IPS-15b (cell line): ENCODE results near the gene NAA60.

Source experiments
- H3K27me3 ChIP-seq: one replicate; pipeline ENCODE4 v1.6.1; 2013; ENCODE audit warnings: low read length; ENCODE audit not compliant: control insufficient read depth, insufficient read depth
- H3K36me3 ChIP-seq: one replicate; pipeline ENCODE4 v1.6.1; 2013; ENCODE audit warnings: low read length; ENCODE audit not compliant: control insufficient read depth, insufficient read depth
- H3K4me1 ChIP-seq: one replicate; pipeline ENCODE4 v1.6.1; 2013; ENCODE audit warnings: mild to moderate bottlenecking, low read length; ENCODE audit not compliant: control insufficient read depth, insufficient read depth
- H3K4me3 ChIP-seq: one replicate; pipeline ENCODE4 v1.5.1; 2013; ENCODE audit warnings: low read depth, low read length
- H3K9ac ChIP-seq: one replicate; pipeline ENCODE4 v1.6.1; 2013; ENCODE audit warnings: low read depth, mild to moderate bottlenecking, low read length
- H3K9me3 ChIP-seq: one replicate; pipeline ENCODE4 v1.6.1; 2013; ENCODE audit warnings: mild to moderate bottlenecking, low read length; ENCODE audit not compliant: control insufficient read depth, insufficient read depth

NAA60 gene

DNA sequence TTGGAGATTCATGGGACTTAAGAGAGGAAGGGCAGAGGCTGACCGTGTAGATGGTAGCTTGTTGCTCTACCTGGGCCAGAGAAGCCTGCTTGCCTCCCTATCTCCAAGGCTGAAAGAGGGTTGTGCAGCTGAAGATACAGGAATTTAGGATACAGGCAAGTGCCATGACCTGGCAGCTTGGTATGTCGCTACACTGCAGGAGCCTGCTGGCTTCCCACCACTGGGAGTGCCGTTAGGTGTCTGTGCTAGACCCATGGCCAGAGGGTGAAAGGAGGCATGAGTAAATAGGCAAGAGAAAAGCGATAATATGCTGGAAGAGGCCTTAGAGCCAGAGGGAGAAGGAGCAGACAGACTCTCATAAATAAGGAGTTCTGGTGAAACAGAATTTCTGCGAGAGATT is 10.6 kb downstream of the NAA60 start:
- Histone ChIP-seq H3K36me3 (no peaks in the 10 kb centered on the region), H3K4me1 (peaks cover 4% of the 10 kb centered on the region), H3K27me3 (no peaks in the 10 kb centered on the region), H3K4me3 (no peak overlapping the region), H3K9ac (no peak overlapping the region), H3K9me3 (no peaks in the 10 kb centered on the region)

GRCh38 chr16:3454631-3455147 is 11.2 kb downstream of the NAA60 start:
- Histone ChIP-seq H3K9ac (no peak overlapping the region), H3K4me1 (peaks cover 9% of the 10 kb centered on the region), H3K36me3 (no peaks in the 10 kb centered on the region), H3K9me3 (no peaks in the 10 kb centered on the region), H3K27me3 (no peaks in the 10 kb centered on the region), H3K4me3 (no peak overlapping the region)

DNA sequence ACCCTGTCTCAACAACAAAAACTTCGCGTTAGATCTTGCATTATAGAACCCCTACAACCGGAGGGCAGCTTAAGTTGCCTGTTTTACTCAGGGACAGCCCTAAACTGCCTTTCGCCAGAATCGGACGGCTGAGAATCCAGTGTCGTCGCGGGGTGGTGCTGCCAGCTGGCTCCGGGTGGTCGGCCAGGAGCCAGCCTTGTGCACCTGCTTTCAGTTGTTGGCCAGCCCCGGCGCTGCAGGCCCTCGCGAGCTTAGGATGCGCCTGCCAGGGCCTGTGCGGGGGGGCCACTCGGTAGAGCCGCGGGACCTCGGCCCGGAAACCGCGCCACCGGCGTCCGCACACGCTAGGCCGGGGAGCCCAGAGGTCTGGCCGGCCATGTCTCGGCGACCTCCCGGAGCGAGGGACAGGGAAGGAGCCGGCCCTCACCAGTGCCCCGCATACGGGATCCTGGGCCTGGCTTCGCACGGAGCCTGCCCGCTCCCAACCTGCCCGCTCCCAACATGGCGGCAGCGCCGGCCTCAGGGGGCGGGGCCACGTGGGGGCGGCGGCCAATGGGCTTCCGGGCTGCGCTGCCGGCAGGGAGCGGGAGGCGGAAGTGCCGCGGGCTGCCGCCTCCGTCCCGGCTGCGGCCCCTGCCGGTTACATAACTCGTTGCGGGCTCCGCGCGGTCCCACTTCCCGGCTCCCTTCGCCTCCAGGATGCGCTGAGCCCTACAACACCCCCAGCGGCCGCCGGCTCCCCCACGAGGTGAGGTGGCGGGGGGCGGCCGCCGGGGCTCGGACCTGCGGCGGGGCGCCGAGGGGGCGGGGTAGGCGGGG is 14.2 kb downstream of the NAA60 start:
- Histone ChIP-seq H3K4me1 (peaks cover 9% of the 10 kb centered on the region), H3K9me3 (no peaks in the 10 kb centered on the region), H3K4me3 (peak overlapping the region; percentile 76), H3K36me3 (no peaks in the 10 kb centered on the region), H3K9ac (peak overlapping the region; percentile 83), H3K27me3 (no peaks in the 10 kb centered on the region)

DNA sequence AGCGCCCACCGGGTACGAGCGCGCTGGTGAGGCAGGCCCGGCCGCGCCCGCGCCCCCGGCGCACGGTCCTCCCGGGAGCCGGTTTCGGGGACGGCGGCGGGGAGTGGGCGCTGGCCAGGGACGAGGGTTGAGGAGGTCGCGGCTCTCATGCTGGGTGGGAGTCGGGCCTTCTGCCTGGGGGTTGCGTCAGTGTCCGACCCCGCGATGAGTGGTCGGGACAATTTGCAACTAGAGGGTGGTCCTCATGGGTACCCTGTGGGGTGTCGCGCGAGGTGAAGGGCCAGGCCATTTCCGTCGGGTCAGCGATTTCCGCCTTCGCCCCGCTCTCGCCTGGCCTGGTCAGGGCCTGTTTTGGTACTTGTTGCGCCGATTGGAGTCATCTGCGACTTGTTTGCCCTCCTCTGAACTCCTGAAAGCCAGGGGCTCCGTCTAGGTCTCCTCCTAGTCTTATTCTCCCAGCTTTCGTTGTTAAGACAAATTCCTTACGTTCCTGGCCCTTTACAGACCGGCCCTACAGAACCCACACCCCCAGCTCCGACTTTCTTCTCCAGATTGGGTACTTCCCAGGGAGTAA is 14.9 kb downstream of the NAA60 start:
- H3K4me3 ChIP-seq, result peak overlapping the region; percentile 83
- no peaks in the 10 kb centered on the region for H3K9me3 ChIP-seq
- no peaks in the 10 kb centered on the region for H3K36me3 ChIP-seq
- H3K4me1 ChIP-seq, result peaks cover 9% of the 10 kb centered on the region
- peak overlapping the region; percentile 77 for H3K9ac ChIP-seq
- no peaks in the 10 kb centered on the region for H3K27me3 ChIP-seq

DNA sequence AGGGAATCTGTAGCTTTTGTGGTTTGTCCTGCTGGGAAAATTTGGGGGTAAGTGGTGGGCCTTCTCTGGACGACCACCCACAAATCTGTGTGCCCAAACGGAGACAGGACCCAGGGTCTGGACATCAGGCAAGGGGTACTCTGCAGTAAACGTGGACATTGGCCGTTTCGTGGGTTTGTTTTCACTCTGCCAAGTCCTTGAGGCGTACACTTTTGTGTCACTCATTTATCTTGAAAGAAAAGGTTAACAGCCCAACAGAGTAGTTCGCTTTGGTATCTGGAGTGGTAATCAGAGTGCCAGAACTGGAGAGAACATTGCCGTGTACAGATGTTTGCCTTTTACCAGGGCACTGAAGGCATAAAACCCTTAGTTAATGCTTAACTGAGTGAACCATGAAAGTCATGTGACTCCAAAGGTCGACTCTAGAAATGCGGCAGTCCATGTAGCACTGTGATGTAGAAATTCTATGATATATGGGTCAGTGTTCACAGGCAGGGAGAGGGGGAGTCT is 15.4 kb downstream of the NAA60 start:
- H3K4me3 ChIP-seq, result peak overlapping the region; percentile 83
- no peaks in the 10 kb centered on the region for H3K36me3 ChIP-seq
- H3K9me3 ChIP-seq, result no peaks in the 10 kb centered on the region
- H3K27me3 ChIP-seq, result no peaks in the 10 kb centered on the region
- peak overlapping the region; percentile 77 for H3K9ac ChIP-seq
- peaks cover 9% of the 10 kb centered on the region for H3K4me1 ChIP-seq

DNA sequence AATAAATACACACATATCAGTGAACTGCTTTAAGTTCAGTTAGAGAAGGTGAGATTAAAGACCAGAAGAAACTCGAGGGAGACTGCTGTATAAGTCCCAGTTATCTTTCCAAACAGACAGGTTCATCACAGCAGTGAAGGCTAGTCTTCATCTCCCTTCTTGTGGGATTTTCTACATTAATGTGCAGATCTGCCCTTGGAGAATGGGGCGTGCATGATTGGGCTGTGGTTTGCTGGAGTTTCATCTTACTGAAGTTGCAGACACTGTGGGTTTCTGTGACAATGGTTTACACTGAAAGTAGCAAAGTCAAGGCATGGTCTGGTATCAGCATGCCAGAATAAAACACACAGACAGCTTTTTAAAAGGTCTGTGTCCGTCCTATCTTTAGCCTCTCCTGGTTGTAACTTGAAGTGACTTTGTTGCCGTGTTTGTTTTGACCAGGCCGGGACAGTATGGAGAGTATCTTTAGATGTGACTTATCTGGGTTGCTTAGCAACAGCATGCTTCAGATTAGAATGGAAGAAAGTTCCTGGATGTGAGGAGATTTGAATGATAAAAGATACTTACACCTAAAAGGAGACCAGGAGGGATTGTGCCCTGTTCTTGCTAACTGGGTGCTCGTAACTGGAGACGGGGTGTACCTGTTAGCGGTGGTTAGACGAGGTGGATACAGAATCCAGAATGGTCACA is 16.1 kb downstream of the NAA60 start:
- Histone ChIP-seq H3K27me3 (no peaks in the 10 kb centered on the region), H3K9me3 (no peaks in the 10 kb centered on the region), H3K36me3 (no peaks in the 10 kb centered on the region), H3K9ac (no peak overlapping the region), H3K4me1 (peaks cover 9% of the 10 kb centered on the region), H3K4me3 (peak overlapping the region; percentile 83)

DNA sequence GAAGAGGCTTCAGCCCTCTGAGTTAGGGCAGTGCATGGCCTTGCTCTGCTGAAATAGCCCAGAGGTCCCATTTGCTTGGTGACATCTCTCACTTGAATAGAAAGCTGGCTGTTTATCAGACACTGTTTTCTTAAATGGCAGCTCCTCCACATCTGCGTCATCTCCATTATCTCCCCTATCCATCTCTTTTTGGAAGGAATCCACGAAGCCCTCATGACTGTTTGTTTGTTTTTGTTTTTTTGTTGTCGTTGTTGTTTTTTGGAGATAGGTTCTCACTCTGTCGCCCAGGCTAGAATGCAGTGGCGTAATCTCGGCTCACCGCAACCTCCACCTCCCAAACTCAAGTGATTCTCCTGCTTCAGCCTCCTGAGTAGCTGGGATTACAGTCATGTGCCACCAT is 16.6 kb downstream of the NAA60 start:
- Histone ChIP-seq H3K9me3 (no peaks in the 10 kb centered on the region), H3K4me1 (peaks cover 9% of the 10 kb centered on the region), H3K36me3 (no peaks in the 10 kb centered on the region), H3K4me3 (no peak overlapping the region), H3K27me3 (no peaks in the 10 kb centered on the region), H3K9ac (no peak overlapping the region)

DNA sequence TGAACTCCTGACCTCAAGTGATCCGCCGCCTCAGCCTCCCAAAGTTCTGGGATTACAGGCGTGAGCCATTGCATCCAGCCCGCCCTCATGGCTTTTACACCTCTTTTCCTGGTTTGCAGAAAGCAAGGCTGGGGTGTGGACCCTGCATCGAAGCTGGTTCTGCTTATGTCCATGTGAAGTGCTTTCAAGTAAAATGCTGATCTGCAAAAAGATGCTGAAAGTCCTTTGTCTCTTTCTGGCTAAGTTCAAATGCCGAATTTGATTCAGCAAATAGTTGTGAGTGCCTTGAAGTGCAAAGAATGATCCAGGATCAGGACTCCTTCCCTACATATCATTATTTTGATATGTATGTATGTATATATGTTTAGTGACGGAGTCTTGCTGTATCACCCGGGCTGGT is 17.1 kb downstream of the NAA60 start:
- Histone ChIP-seq H3K36me3 (no peaks in the 10 kb centered on the region), H3K9me3 (no peaks in the 10 kb centered on the region), H3K9ac (no peak overlapping the region), H3K27me3 (no peaks in the 10 kb centered on the region), H3K4me3 (no peak overlapping the region), H3K4me1 (peaks cover 9% of the 10 kb centered on the region)

GRCh38 chr16:3461151-3461550 is 17.7 kb downstream of the NAA60 start:
- no peak overlapping the region for H3K4me3 ChIP-seq
- H3K9me3 ChIP-seq, result no peaks in the 10 kb centered on the region
- no peaks in the 10 kb centered on the region for H3K27me3 ChIP-seq
- no peaks in the 10 kb centered on the region for H3K36me3 ChIP-seq
- peaks cover 9% of the 10 kb centered on the region for H3K4me1 ChIP-seq
- no peak overlapping the region for H3K9ac ChIP-seq

DNA sequence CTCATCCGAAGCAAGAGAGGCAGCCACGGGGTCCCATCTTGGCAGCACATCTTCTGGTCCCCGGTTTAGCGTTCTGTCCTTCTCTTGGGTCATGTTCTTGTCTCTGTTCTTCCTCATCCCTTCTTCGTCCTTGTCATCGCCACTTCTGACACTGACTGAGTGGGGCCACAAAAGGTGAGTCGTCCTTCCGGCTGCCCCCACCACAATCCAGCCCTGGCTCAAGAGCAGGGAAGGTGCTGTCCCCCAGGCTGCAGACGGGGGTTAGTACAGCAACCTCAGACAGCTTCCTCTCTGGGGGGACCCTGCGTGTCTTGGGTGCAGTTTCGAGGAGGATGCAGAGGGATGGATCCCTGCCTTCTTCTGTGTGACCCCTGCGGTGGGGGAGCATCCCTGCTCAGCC is 21.8 kb downstream of the NAA60 start:
- Histone ChIP-seq H3K36me3 (no peaks in the 10 kb centered on the region), H3K4me1 (no peaks in the 10 kb centered on the region), H3K9me3 (no peaks in the 10 kb centered on the region), H3K27me3 (no peaks in the 10 kb centered on the region), H3K9ac (no peak overlapping the region), H3K4me3 (no peak overlapping the region)

- Histone ChIP-seq H3K4me1 (no peaks in the 10 kb centered on the region), H3K36me3 (no peaks in the 10 kb centered on the region)
Observed at GRCh38 chr16:3465911-3466584, 22.6 kb downstream of the NAA60 start.

More at GRCh38 chr16:3465911-3466584, 22.6 kb downstream of the NAA60 start:
- Histone ChIP-seq H3K9me3 (no peaks in the 10 kb centered on the region), H3K9ac (no peak overlapping the region), H3K27me3 (no peaks in the 10 kb centered on the region), H3K4me3 (no peak overlapping the region)
